IMR-90 (cell line): Measurements from ENCODE around the gene TUBB6. TPM values are rescaled to one million over a fixed set of nuclear protein-coding genes. Genes with fewer than 3 reads are reported as not detected.

Experiments
- ATAC-seq: fragments of 200-7000 bp; cut with Tn5 transposase; 2 replicates; pipeline ENCODE4 v1.9.1; 2020; ENCODE audit warnings: low read depth, mild to moderate bottlenecking, moderate library complexity
- BruUV-seq: library from RNA; stranded (reverse); fragments of 400-500 nt; replicated peaks from 2 replicates; lab custom pipeline; 2021; lab: Mats Ljungman, UMichigan
- CTCF ChIA-PET: fragments of 300-600 bp; formaldehyde crosslinking; extraction: SDS; loops from one replicate; lab custom pipeline; 2021; ENCODE audit warnings: antibody characterized with exemption; lab: Yijun Ruan, JAX
- POLR2A ChIA-PET: fragments of 300-600 bp; sonication (Branson Sonifier 250); formaldehyde crosslinking; loops from one replicate; lab custom pipeline; 2022; ENCODE audit warnings: antibody characterized with exemption; ENCODE audit not compliant: unreplicated experiment; lab: Charles Lee
- DNase-seq: peaks from one replicate; pipeline ENCODE4 v3.0.0; 2013
- H2AFZ ChIP-seq: replicated peaks from 2 replicates; pipeline ENCODE3; 2013; ENCODE audit warnings: low read length, mild to moderate bottlenecking; ENCODE audit not compliant: poor library complexity
- H2AK5ac ChIP-seq: 2 replicates; pipeline ENCODE4 v1.6.1; 2013; ENCODE audit warnings: low read depth, low read length, inconsistent platforms
- H2AK9ac ChIP-seq: replicated peaks from 2 replicates; pipeline ENCODE3; 2013; ENCODE audit warnings: mild to moderate bottlenecking, low read depth, low read length, moderate library complexity; ENCODE audit not compliant: poor library complexity
- H2BK120ac ChIP-seq: 2 replicates; pipeline ENCODE4 v1.6.1; 2013; ENCODE audit warnings: low read depth, low read length, inconsistent platforms
- H2BK15ac ChIP-seq: 3 replicates; pipeline ENCODE4 v1.6.1; 2013; ENCODE audit warnings: low read depth, low read length, inconsistent platforms
- H2BK20ac ChIP-seq: 2 replicates; pipeline ENCODE4 v1.6.1; 2013; ENCODE audit warnings: low read depth, mild to moderate bottlenecking, inconsistent platforms, low read length, moderate library complexity
- H2BK5ac ChIP-seq: 2 replicates; pipeline ENCODE4 v1.6.1; 2013; ENCODE audit warnings: mild to moderate bottlenecking, low read depth, low read length, inconsistent platforms; ENCODE audit not compliant: poor library complexity, severe bottlenecking
- H3K14ac ChIP-seq: replicated peaks from 2 replicates; pipeline ENCODE4 v1.6.1; 2013; ENCODE audit warnings: low read depth, low read length, inconsistent platforms
- H3K18ac ChIP-seq: 2 replicates; pipeline ENCODE4 v1.6.1; 2013; ENCODE audit warnings: low read depth, low read length, control low read depth
- H3K23ac ChIP-seq: 2 replicates; pipeline ENCODE4 v1.6.1; 2013; ENCODE audit warnings: low read depth, low read length, inconsistent platforms
- H3K27ac ChIP-seq: 2 replicates; pipeline ENCODE4 v1.5.1; 2013; ENCODE audit warnings: mild to moderate bottlenecking, control low read depth, low read length; ENCODE audit not compliant: insufficient read depth
- H3K27me3 ChIP-seq: 2 replicates; pipeline ENCODE4 v1.6.1; 2013; ENCODE audit warnings: low read length; ENCODE audit not compliant: control insufficient read depth, insufficient read depth
- H3K36me3 ChIP-seq: 2 replicates; pipeline ENCODE4 v1.6.1; 2013; ENCODE audit warnings: low read length, mixed read lengths; ENCODE audit not compliant: control insufficient read depth, insufficient read depth
- H3K4ac ChIP-seq: 2 replicates; pipeline ENCODE4 v1.6.1; 2013; ENCODE audit warnings: low read depth, low read length, inconsistent platforms
- H3K4me1 ChIP-seq: 2 replicates; pipeline ENCODE4 v1.6.1; 2013; ENCODE audit warnings: low read length, mixed read lengths; ENCODE audit not compliant: control insufficient read depth, insufficient read depth
- H3K4me2 ChIP-seq: 2 replicates; pipeline ENCODE4 v1.6.1; 2013; ENCODE audit warnings: low read depth, mild to moderate bottlenecking, control low read depth, low read length, moderate library complexity
- H3K4me3 ChIP-seq: 2 replicates; pipeline ENCODE4 v1.5.1; 2013; ENCODE audit warnings: low read depth, mild to moderate bottlenecking, control low read depth, low read length, moderate library complexity; ENCODE audit not compliant: insufficient read depth
- H3K56ac ChIP-seq: 2 replicates; pipeline ENCODE4 v1.6.1; 2013; ENCODE audit warnings: low read length, inconsistent platforms; ENCODE audit not compliant: insufficient read depth; ENCODE audit errors: extremely low read depth
- H3K79me1 ChIP-seq, 2 experiments: 2 replicates each; pipeline ENCODE4 v1.6.1; 2013; ENCODE audit warnings: low read length in 2 of 2, inconsistent platforms in 1 of 2, low read depth in 1 of 2
- H3K9ac ChIP-seq: 2 replicates; pipeline ENCODE4 v1.6.1; 2013; ENCODE audit warnings: low read depth, low read length, control low read depth
- H3K9me1 ChIP-seq: 2 replicates; pipeline ENCODE4 v1.6.1; 2013; ENCODE audit warnings: low read length, inconsistent platforms; ENCODE audit not compliant: insufficient read depth
- H3K9me3 ChIP-seq: 2 replicates; pipeline ENCODE4 v1.6.1; 2013; ENCODE audit warnings: low read length; ENCODE audit not compliant: control insufficient read depth, insufficient read depth
- H4K20me1 ChIP-seq: 2 replicates; pipeline ENCODE4 v1.6.1; 2013; ENCODE audit warnings: low read length, inconsistent platforms; ENCODE audit not compliant: insufficient read depth
- H4K5ac ChIP-seq: 2 replicates; pipeline ENCODE4 v1.6.1; 2013; ENCODE audit warnings: mild to moderate bottlenecking, low read depth, low read length, control low read depth
- H4K8ac ChIP-seq, 2 experiments: 2 replicates each; pipeline ENCODE4 v1.6.1; 2013; ENCODE audit warnings: low read depth in 2 of 2, low read length in 2 of 2, control low read depth in 1 of 2, inconsistent platforms in 1 of 2
- H4K91ac ChIP-seq: 2 replicates; pipeline ENCODE4 v1.6.1; 2013; ENCODE audit warnings: low read depth, low read length, inconsistent platforms; ENCODE audit not compliant: insufficient read depth
- BHLHE40 ChIP-seq: fragments of 150-350 bp; IDR thresholded peaks from 2 replicates; pipeline ENCODE4 v1.6.1; 2016; ENCODE audit warnings: mild to moderate bottlenecking, low read depth, low read length
- CEBPB ChIP-seq: IDR thresholded peaks from 2 replicates; pipeline ENCODE4 v1.6.1; 2012; ENCODE audit warnings: low read depth, low read length, improper control_type of control experiment
- CTCF ChIP-seq: conservative IDR thresholded peaks from 2 replicates; pipeline ENCODE4 v1.5.1; 2012; ENCODE audit warnings: mild to moderate bottlenecking, low read depth, low read length, improper control_type of control experiment
- ELK1 ChIP-seq: fragments of 150-350 bp; IDR thresholded peaks from 2 replicates; pipeline ENCODE4 v1.6.1; 2016; ENCODE audit warnings: low read depth, mild to moderate bottlenecking, low read length, moderate library complexity, borderline replicate concordance
- FOS ChIP-seq: fragments of 150-350 bp; IDR thresholded peaks from 2 replicates; pipeline ENCODE4 v1.6.1; 2016; ENCODE audit warnings: low read depth, low read length
- MAZ ChIP-seq: IDR thresholded peaks from 2 replicates; pipeline ENCODE4 v1.6.1; 2012; ENCODE audit warnings: low read depth, mild to moderate bottlenecking, low read length, improper control_type of control experiment, moderate library complexity, borderline replicate concordance
- POLR2A ChIP-seq: IDR thresholded peaks from 2 replicates; pipeline ENCODE4 v1.6.1; 2012; ENCODE audit warnings: mild to moderate bottlenecking, low read depth, low read length
- RAD21 ChIP-seq: IDR thresholded peaks from 2 replicates; pipeline ENCODE4 v1.6.1; 2012; ENCODE audit warnings: low read length, improper control_type of control experiment
- RCOR1 ChIP-seq: IDR thresholded peaks from 2 replicates; pipeline ENCODE4 v1.6.1; 2012; ENCODE audit warnings: mild to moderate bottlenecking, low read length, improper control_type of control experiment; ENCODE audit not compliant: insufficient replicate concordance
- RFX5 ChIP-seq: IDR thresholded peaks from 2 replicates; pipeline ENCODE4 v1.8.0; 2012; ENCODE audit warnings: low read depth, mild to moderate bottlenecking, low read length, moderate library complexity
- SMC3 ChIP-seq: fragments of 150-350 bp; IDR thresholded peaks from 2 replicates; pipeline ENCODE4 v1.6.1; 2016; ENCODE audit warnings: low read depth, mild to moderate bottlenecking, antibody characterized with exemption, low read length, moderate library complexity
- USF2 ChIP-seq: fragments of 150-350 bp; IDR thresholded peaks from 2 replicates; pipeline ENCODE4 v1.6.1; 2017; ENCODE audit warnings: mild to moderate bottlenecking, antibody characterized with exemption, low read length, low read depth
- WGBS, 2 experiments: methylation state at CpG; one replicate each; pipeline versions ENCODE4 v1.1.5 to v1.1.7; 2013; ENCODE audit warnings: missing lambda C conversion rate in 2 of 2; ENCODE audit not compliant: insufficient read length in 1 of 2; ENCODE audit errors: extremely low coverage in 2 of 2; 5-methylcytosine and 5-hydroxymethylcytosine counted together
- dilution Hi-C: fragments of 300-500 bp; cut with HindIII; formaldehyde crosslinking; loops from one replicate; pipeline ENCODE4 v1.14.3; 2018; ENCODE audit warnings: low sequenced_read_pairs; ENCODE audit not compliant: unreplicated experiment
- in situ Hi-C: fragments of 300-500 bp; cut with MboI; formaldehyde crosslinking; loops from 3 replicates; pipeline ENCODE4 v1.14.3; 2019; ENCODE audit warnings: low sequenced_read_pairs, inconsistent platforms, mixed read lengths
- intact Hi-C: fragments of 100-400 bp; cut with micrococcal nuclease; formaldehyde crosslinking; loops from 2 replicates; pipeline ENCODE4 v1.10.0; 2022
- polyA plus RNA-seq, 3 experiments: library from polyadenylated mRNA; depleted of rRNA; stranded (reverse); fragments of >200 nt; gene quantifications; 2 replicates each; pipeline ENCODE4 v1.2.3, GENCODE V29; 2012; ENCODE audit warnings: low replicate concordance in 1 of 3
- total RNA-seq: library from RNA; depleted of rRNA; stranded (reverse); fragments of >200 nt; gene quantifications from 2 replicates; pipeline ENCODE4 v1.2.3, GENCODE V29; 2012

Gene TUBB6
- total and polyA plus RNA-seq, 2 of the 4 experiments (the other 2 are of a cell fraction), result 927 to 1,040 TPM

- TF ChIP-seq RFX5 (no peak), CEBPB (no peak), POLR2A (no peak)
Observed at GRCh38 chr18:12258719-12259705, 49.0 kb upstream of the TUBB6 start (continued).

GRCh38 chr18:12262748-12263147 lies 45.3 kb upstream of the TUBB6 start:
- H3K4me3 ChIP-seq, result no peak overlapping the region
- H3K27me3 ChIP-seq, result peaks cover 61% of the 10 kb centered on the region
- H3K36me3 ChIP-seq, result no peaks in the 10 kb centered on the region
- H3K4me1 ChIP-seq, result no peaks in the 10 kb centered on the region
- no TSS peak for BruUV-seq
- H4K5ac ChIP-seq, result no peak overlapping the region
- CTCF ChIA-PET, result no interaction called here
- POLR2A ChIA-PET, result no interaction called here
- H3K9me1 ChIP-seq, result peaks cover 2% of the 10 kb centered on the region; the same call in 1 of the 2 replicates
- in situ Hi-C loops, result no loop called here
- H2AFZ ChIP-seq, result no peak overlapping the region
- H3K4me2 ChIP-seq, result no peak overlapping the region
- H2AK9ac ChIP-seq, result no peak overlapping the region
- H4K20me1 ChIP-seq, result no peaks in the 10 kb centered on the region
- H3K18ac ChIP-seq, result no peak overlapping the region
- no peak overlapping the region for H4K8ac ChIP-seq
- no peak overlapping the region for H2AK5ac ChIP-seq
- ATAC-seq (no peak), DNase-seq (no peak)
- no peak overlapping the region for H2BK20ac ChIP-seq
- H3K9ac ChIP-seq, result no peak overlapping the region
- no peaks in the 10 kb centered on the region for H3K9me3 ChIP-seq
- H2BK15ac ChIP-seq, result no peak overlapping the region
- H4K91ac ChIP-seq, result no peak overlapping the region
- no peak overlapping the region for H3K27ac ChIP-seq
- dilution Hi-C loops, result no loop called here
- no peak overlapping the region for H3K14ac ChIP-seq
- H3K79me1 ChIP-seq, result no peaks in the 10 kb centered on the region
- WGBS, 2 experiments, result no CpG with 5 or more reads among the region's 8 CpGs
- H2BK5ac ChIP-seq, result no peak overlapping the region
- H3K23ac ChIP-seq, result no peak overlapping the region
- no peak overlapping the region for H2BK120ac ChIP-seq
- H3K4ac ChIP-seq, result no peak overlapping the region
- no peak overlapping the region for H3K56ac ChIP-seq
- intact Hi-C loops, result no loop called here
- TF ChIP-seq BHLHE40, result no peak
- no peak for TF ChIP-seq RCOR1
- no peak for TF ChIP-seq RAD21
- TF ChIP-seq USF2, result no peak
- no peak for TF ChIP-seq MAZ
- no peak for TF ChIP-seq SMC3
- TF ChIP-seq ELK1, result no peak
- no peak for TF ChIP-seq CTCF
- no peak for TF ChIP-seq FOS
- TF ChIP-seq CEBPB, result no peak
